Parathyroid adenoma (tissue), 2 donors: ENCODE results near the gene LINGO3.

Experiments used
- H2AFZ ChIP-seq: fragments of 300-600 bp; sonication (generic); one replicate; pipeline ENCODE4 v1.7.0; 2017; ENCODE audit warnings: antibody characterized with exemption, mild to moderate bottlenecking
- H3K27ac ChIP-seq: fragments of 300-600 bp; sonication (generic); one replicate; pipeline ENCODE4 v1.7.0; 2017
- H3K27me3 ChIP-seq: fragments of 300-600 bp; sonication (generic); one replicate; pipeline ENCODE4 v1.7.0; 2017; ENCODE audit warnings: low read length; ENCODE audit not compliant: control insufficient read depth, insufficient read depth
- H3K36me3 ChIP-seq: fragments of 300-600 bp; sonication (generic); one replicate; pipeline ENCODE4 v1.7.0; 2017; ENCODE audit warnings: low read length; ENCODE audit not compliant: control insufficient read depth, insufficient read depth
- H3K4me1 ChIP-seq: fragments of 300-600 bp; sonication (generic); one replicate; pipeline ENCODE4 v1.7.0; 2017; ENCODE audit warnings: control low read depth
- H3K4me2 ChIP-seq: fragments of 300-600 bp; sonication (generic); one replicate; pipeline ENCODE4 v1.7.0; 2017; ENCODE audit warnings: low read length
- H3K4me3 ChIP-seq: fragments of 300-600 bp; sonication (generic); one replicate; pipeline ENCODE4 v1.7.0; 2017; ENCODE audit warnings: low read depth, low read length
- H3K79me2 ChIP-seq: fragments of 300-600 bp; sonication (generic); one replicate; pipeline ENCODE4 v1.7.0; 2017; ENCODE audit warnings: control low read depth
- H3K9ac ChIP-seq: fragments of 300-600 bp; sonication (generic); one replicate; pipeline ENCODE4 v1.7.0; 2017; ENCODE audit warnings: mild to moderate bottlenecking
- H3K9me3 ChIP-seq: fragments of 300-600 bp; sonication (generic); one replicate; pipeline ENCODE4 v1.7.0; 2017; ENCODE audit warnings: low read length; ENCODE audit not compliant: control insufficient read depth
- TF ChIP-seq, protein P1 (sequence below): fragments of 300-600 bp; sonication (generic); IDR thresholded peaks from one replicate; pipeline ENCODE4 v1.7.0; 2017; ENCODE audit warnings: antibody characterized with exemption, mild to moderate bottlenecking
- donor health status: primary hyperparathyroidism.

LINGO3 gene

DNA sequence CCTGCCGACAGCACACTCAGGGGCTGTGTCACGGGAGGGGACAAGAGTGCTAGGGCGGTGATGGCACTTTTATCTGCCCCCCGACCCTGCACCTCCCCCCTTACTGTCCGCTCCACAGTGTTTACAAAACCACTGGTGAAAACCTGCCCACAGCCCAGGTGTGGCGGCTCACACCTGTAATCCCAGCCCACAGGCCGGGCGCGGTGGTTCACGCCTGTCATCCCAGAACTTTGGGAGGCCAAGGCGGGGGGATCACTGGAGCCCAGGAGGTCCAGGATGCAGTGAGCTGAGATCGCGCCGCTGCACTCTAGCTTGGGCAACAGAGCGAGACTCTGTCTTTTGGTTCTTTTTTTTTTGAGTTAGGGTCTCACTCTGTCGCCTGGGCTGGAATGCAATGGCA is 11.8 kb downstream of the LINGO3 start:
- H3K79me2 ChIP-seq, result no peaks in the 10 kb centered on the region
- H3K9me3 ChIP-seq, result no peaks in the 10 kb centered on the region
- H3K36me3 ChIP-seq, result no peaks in the 10 kb centered on the region
- H3K4me3 ChIP-seq, result no peak overlapping the region
- H3K27ac ChIP-seq, result no peak overlapping the region
- peaks cover 6% of the 10 kb centered on the region for H3K27me3 ChIP-seq
- no peak overlapping the region for H3K9ac ChIP-seq
- peaks cover 3% of the 10 kb centered on the region for H3K4me1 ChIP-seq
- TF ChIP-seq, protein P1, sequence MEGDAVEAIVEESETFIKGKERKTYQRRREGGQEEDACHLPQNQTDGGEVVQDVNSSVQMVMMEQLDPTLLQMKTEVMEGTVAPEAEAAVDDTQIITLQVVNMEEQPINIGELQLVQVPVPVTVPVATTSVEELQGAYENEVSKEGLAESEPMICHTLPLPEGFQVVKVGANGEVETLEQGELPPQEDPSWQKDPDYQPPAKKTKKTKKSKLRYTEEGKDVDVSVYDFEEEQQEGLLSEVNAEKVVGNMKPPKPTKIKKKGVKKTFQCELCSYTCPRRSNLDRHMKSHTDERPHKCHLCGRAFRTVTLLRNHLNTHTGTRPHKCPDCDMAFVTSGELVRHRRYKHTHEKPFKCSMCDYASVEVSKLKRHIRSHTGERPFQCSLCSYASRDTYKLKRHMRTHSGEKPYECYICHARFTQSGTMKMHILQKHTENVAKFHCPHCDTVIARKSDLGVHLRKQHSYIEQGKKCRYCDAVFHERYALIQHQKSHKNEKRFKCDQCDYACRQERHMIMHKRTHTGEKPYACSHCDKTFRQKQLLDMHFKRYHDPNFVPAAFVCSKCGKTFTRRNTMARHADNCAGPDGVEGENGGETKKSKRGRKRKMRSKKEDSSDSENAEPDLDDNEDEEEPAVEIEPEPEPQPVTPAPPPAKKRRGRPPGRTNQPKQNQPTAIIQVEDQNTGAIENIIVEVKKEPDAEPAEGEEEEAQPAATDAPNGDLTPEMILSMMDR, result no peak
- H3K4me2 ChIP-seq, result no peak overlapping the region
- H2AFZ ChIP-seq, result no peak overlapping the region

DNA sequence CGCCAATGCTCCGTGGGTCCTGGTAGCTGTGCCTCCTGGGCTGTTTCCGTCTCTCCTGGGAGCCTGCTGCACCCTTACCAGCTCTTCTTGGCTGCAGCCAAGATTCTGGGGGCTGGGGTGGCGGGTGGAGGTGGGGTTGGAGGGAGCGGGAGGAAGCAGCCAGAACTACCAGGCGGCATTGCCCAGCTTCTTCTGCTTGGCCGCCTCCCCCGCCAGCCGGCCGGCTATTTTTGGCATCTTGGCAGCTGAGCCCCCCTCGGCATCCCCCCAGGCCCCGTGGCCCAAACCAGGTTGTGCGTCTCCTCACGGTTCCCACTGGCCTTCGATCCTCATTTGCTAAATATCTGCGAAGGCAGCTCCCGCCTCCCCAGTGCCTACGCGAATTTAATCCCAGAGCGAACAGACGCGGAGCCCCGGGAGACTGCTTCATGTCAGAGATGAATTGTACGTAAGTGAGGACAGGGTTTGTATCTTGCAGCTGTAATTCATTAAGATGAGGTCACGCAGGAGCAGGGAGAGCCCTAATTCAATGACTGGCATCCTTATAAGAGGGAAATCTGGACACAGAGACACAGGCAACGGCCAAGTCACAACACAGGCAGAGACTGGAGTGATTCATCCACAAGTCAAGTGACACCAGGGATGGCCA is 13.1 kb downstream of the LINGO3 start:
- Histone ChIP-seq H3K9ac (no peak overlapping the region), H2AFZ (no peak overlapping the region), H3K4me3 (no peak overlapping the region), H3K27me3 (peaks cover 6% of the 10 kb centered on the region), H3K36me3 (no peaks in the 10 kb centered on the region), H3K79me2 (no peaks in the 10 kb centered on the region), H3K27ac (no peak overlapping the region), H3K4me1 (peaks cover 6% of the 10 kb centered on the region), H3K4me2 (no peak overlapping the region), H3K9me3 (no peaks in the 10 kb centered on the region)
- TF ChIP-seq, protein P1, result no peak

- Histone ChIP-seq H3K27me3 (peaks cover 12% of the 10 kb centered on the region), H3K4me2 (peak overlapping the region; percentile 27), H3K4me3 (no peak overlapping the region), H2AFZ (peak overlapping the region; percentile 42), H3K36me3 (no peaks in the 10 kb centered on the region), H3K4me1 (peaks cover 6% of the 10 kb centered on the region), H3K79me2 (no peaks in the 10 kb centered on the region), H3K9me3 (no peaks in the 10 kb centered on the region), H3K27ac (no peak overlapping the region), H3K9ac (no peak overlapping the region)
- TF ChIP-seq, protein P1, result no peak
Measured at GRCh38 chr19:2291185-2291751, 16.7 kb downstream of the LINGO3 start.

GRCh38 chr19:2290441-2291184 is 17.3 kb downstream of the LINGO3 start:
- H3K4me3 ChIP-seq, result no peak overlapping the region
- H3K27me3 ChIP-seq, result peaks cover 12% of the 10 kb centered on the region
- peak overlapping the region; percentile 50 for H2AFZ ChIP-seq
- no peaks in the 10 kb centered on the region for H3K9me3 ChIP-seq
- peak overlapping the region; percentile 27 for H3K4me2 ChIP-seq
- no peak overlapping the region for H3K27ac ChIP-seq
- TF ChIP-seq, protein P1, result no peak
- no peaks in the 10 kb centered on the region for H3K79me2 ChIP-seq
- no peaks in the 10 kb centered on the region for H3K36me3 ChIP-seq
- peaks cover 6% of the 10 kb centered on the region for H3K4me1 ChIP-seq
- H3K9ac ChIP-seq, result no peak overlapping the region
